ENCODE data around the gene MCM5.

MCM5 gene

GRCh38 chr22:35373781-35374180 lies 26.2 kb upstream of the MCM5 start:
- TF ChIP-seq, protein P1, sequence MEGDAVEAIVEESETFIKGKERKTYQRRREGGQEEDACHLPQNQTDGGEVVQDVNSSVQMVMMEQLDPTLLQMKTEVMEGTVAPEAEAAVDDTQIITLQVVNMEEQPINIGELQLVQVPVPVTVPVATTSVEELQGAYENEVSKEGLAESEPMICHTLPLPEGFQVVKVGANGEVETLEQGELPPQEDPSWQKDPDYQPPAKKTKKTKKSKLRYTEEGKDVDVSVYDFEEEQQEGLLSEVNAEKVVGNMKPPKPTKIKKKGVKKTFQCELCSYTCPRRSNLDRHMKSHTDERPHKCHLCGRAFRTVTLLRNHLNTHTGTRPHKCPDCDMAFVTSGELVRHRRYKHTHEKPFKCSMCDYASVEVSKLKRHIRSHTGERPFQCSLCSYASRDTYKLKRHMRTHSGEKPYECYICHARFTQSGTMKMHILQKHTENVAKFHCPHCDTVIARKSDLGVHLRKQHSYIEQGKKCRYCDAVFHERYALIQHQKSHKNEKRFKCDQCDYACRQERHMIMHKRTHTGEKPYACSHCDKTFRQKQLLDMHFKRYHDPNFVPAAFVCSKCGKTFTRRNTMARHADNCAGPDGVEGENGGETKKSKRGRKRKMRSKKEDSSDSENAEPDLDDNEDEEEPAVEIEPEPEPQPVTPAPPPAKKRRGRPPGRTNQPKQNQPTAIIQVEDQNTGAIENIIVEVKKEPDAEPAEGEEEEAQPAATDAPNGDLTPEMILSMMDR (conservative IDR thresholded peaks at IDR 0.05), result no peak
- TF ChIP-seq ZFX (IDR thresholded peaks at IDR 0.05), result no peak
- H3K27ac ChIP-seq, result no peak overlapping the region

GRCh38 chr22:35375031-35375430 lies 24.9 kb upstream of the MCM5 start:
- TF ChIP-seq, protein P1 (conservative IDR thresholded peaks at IDR 0.05), result no peak
- TF ChIP-seq ZFX (IDR thresholded peaks at IDR 0.05), result no peak
- H3K27ac ChIP-seq, result 0 out of 2 replicates have a peak overlapping the region, but pooled peaks have one; percentile 3

DNA sequence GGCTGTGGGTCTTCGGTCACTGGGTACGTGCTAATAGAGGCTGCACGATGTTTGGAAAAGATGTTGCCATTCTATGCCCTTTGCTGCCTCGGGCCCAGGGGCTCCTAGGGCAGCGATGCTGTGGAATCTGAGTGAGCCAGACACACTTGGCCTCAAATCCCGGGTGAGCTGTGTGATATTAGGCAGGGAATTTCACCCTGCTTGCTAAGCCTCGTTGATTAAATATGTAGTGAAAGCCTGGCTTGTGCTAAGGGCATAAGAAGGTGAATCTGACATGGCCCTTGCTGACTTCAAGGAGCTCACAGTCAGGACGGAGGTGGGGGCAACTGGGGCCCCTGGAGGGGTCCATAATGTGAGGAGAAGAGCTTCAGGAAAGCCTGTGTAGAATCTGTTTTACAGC lies 24.4 kb upstream of the MCM5 start:
- peak overlapping the region; percentile 3; the same call in 1 of the 2 replicates for H3K27ac ChIP-seq
- TF ChIP-seq ZFX (IDR thresholded peaks at IDR 0.05), result no peak
- TF ChIP-seq, protein P1 (conservative IDR thresholded peaks at IDR 0.05), result no peak

GRCh38 chr22:35376728-35377472 lies 23.0 kb upstream of the MCM5 start:
- peak overlapping the region; percentile 57 for H3K27ac ChIP-seq

DNA sequence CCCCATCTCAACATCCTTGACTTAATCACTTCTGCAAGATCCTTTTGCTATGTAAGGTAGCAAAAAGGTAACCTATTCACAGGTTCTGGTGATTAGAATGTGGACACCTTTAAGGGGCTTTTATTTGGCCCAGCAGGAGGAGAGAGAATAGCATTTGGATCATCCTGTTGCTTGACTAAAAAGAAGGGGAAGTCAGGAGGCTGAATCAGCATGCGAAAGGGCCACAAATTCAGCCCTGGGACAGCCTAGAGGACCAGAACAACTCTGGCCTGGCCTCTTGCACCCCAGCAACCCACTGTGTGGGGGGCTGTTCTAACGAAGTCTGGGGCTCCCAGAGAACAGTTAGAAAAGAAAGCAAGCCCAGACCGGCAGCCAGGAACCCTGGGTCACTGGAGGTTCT lies 22.2 kb upstream of the MCM5 start:
- peak overlapping the region; percentile 57 for H3K27ac ChIP-seq

More at GRCh38 chr22:35376728-35377472, 23.0 kb upstream of the MCM5 start:
- TF ChIP-seq ZFX (IDR thresholded peaks at IDR 0.05), result no peak
- TF ChIP-seq, protein P1 (conservative IDR thresholded peaks at IDR 0.05), result no peak

GRCh38 chr22:35378621-35379020 lies 21.3 kb upstream of the MCM5 start:
- H3K27ac ChIP-seq, result no peak overlapping the region
- TF ChIP-seq ZFX (IDR thresholded peaks at IDR 0.05), result no peak
- TF ChIP-seq, protein P1 (conservative IDR thresholded peaks at IDR 0.05), result no peak

More for the DNA sequence above, 22.2 kb upstream of the MCM5 start:
- TF ChIP-seq, protein P1 (conservative IDR thresholded peaks at IDR 0.05), result no peak
- no peak for TF ChIP-seq ZFX (IDR thresholded peaks at IDR 0.05)

GRCh38 chr22:35379146-35379993 lies 20.6 kb upstream of the MCM5 start:
- H3K27ac ChIP-seq, result no peak overlapping the region

More at GRCh38 chr22:35379146-35379993, 20.6 kb upstream of the MCM5 start:
- TF ChIP-seq ZFX (IDR thresholded peaks at IDR 0.05), result no peak
- TF ChIP-seq, protein P1 (conservative IDR thresholded peaks at IDR 0.05), result no peak

All from C4-2B (cell line).